Stimulated activated CD4-positive, alpha-beta T cell treated with anti-CD3 and anti-CD28 coated beads, Interleukin-1b, Interleukin-23, amount 100 ng/mL, for 24 hours (primary cell): ENCODE data around the gene SUCO.

ENCODE experiments used
- DNase-seq, 4 experiments: peaks; one replicate each; pipeline ENCODE4 v3.0.0-alpha.2; 2020; ENCODE audit warnings: low read depth in 4 of 4, low spot score in 1 of 4

The SUCO gene

GRCh38 chr1:172646653-172647052, 113.7 kb downstream of the SUCO start:
- no peak for DNase-seq

- DNase-seq = no peak
These were observed 114.2 kb downstream of the SUCO start for GRCh38 chr1:172647110-172647564.

DNA sequence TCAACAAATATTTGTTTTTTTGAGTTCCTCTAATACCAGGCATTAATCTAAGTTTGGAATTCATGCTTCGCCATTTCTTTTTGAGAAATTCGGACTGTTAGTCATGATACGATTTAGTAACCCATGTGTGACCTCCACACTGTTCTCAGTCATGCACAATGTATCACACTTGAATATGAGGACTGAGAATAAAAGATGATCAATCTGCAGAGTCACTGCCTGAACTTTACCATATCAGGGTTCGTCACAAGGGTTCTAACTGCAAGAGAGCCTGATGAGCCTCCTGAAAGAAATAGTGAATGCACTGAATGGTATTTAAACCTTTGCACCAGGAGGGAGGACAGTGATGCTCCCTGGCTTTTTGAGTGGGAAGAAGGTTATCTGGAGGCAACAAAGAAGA, 115.0 kb downstream of the SUCO start:
- DNase-seq = no peak

DNA sequence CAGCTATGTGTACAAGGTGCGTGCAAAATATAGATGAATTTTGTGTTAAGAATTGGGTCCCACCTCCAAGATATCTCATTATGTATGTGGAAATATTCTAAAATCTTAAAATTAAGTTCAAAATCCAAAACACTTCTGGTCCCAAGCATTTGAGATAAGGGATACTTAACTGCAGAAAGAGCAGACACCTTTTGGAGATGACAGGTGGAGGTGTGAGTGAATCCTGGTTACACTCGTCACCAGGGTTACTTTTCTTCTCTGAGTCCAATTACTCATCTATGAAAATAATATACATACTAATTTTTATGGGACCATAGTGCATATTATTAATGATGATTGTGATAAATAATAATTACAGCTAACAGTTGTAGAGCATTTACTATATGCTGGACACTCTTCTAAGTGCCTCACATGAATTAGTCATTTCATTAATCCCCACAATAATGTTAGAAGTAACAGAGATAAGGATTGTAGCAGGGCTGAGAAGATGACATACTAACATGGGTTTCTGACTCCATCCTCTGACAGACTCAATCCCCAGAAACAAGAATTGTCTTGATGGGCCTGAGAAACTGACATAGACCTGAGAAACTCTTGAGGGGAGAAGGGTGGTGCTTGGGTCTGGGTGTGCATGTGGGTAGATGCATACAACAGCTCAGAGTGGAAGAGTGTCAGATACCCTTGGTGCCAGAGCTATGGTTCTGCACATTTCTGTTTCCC, 117.7 kb downstream of the SUCO start:
- DNase-seq = no peak

- no peak for DNase-seq
These were observed 120.2 kb downstream of the SUCO start for GRCh38 chr1:172653015-172653709.

DNA sequence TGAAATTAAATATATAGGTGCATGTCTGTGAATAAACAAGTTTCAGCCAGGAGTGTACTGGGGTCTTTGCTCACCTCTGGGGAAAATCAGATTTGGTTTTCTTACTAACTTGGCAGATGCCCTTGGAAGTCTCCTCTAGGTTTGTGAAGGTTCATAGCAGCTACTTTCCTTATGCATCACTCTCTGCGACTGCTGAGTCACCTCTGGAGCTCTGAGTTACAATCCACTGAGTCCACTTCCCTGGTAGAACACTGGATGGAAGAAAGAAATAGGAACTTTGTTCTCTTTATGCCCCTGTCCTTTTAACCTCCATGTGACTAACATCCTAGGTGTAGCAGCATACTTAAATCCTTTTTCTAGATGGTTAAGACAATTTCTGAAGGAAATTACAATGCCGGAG, 121.6 kb downstream of the SUCO start:
- DNase-seq = no peak

DNA sequence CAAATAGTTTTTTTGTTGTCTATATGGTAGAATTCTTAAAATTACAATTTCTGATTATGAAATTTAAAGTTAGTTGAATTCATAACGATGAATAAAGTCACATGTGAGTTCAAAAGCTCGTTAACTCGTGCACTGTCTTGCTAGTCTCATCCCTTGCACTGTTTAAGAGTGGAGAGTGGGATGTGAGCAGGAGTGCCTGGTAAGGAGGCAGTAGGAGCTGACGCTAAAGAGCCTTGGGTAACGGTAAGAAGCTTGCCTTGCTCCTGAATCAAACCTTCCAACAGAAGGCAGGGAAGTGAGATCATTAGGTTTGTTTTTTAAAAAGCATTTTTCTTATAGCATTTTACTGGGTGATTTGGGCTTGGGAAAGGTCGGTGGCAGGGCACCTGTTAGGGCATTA, 123.6 kb downstream of the SUCO start:
- no peak for DNase-seq

DNA sequence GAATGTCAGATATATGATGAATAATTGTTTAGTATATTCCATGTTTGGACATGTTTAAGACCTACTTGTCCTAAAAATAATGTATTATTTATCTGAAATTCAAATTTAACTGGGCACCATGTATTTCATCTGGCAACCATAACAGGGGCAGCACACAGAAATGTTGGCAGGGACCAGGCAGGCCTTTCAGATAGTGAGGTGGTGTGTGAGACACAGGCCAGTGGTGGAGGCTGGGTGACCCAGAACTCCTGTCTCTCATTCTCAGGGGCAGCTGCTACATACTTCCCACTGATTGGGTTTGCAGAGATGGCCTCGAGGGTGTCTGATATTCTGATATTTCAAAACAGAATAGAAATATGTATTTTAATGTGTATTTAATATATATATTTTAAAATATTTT, 124.6 kb downstream of the SUCO start:
- DNase-seq = no peak

- DNase-seq = peak in 1 of 4 experiments; percentile 47
These were observed 126.0 kb downstream of the SUCO start, which contains the start of gene FASLG for GRCh38 chr1:172658871-172659453. Gene FASLG (plus strand): TSS chr1:172659103. CDS start chr1:172659202, 99 bp downstream.

GRCh38 chr1:172661107-172661506, 128.2 kb downstream of the SUCO start:
- DNase-seq = no peak
